ENCODE data around the gene TEPSIN. TPM values are rescaled to one million over a fixed set of nuclear protein-coding genes. Genes with fewer than 3 reads are reported as not detected.

TEPSIN gene
- total RNA-seq, 1 donor, result 17.7 TPM

DNA sequence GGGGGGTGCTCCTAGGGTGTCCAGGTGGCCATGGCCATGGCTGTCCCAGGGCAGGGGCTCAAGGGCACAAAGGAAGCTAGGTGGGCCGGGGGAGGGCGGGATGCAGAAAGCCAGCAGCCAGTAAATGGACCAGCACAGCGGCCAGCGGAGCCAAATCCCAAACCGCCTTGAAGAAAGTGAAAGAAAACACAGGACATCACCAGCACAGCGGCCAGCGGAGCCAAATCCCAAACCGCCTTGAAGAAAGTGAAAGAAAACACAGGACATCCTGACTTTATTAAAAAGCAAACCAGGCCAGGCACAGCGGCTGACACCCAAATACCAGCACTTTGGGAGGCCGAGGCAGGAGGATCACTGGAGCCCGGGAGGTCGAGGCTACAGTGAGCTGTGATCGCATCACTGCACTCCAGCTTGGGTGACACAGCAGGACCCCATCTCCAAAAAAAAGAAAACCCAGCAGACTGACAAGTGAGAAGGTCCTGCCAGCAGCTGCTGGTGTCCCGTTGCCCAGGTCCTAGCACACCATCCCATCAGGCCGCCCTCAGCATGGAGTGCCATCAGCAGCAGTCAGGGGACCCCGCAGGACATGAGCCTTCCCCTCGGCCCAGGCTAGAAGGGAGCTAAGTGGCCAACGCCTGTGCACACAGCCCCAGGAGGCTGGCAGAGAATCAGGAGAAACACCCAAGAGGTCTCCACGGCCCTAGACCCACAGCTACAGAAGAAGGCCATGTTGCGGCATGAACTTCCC, 39.3 kb upstream of the TEPSIN start:
- no peak for DNase-seq (ENCODE audit: low read depth)
- TF ChIP-seq, protein P1, sequence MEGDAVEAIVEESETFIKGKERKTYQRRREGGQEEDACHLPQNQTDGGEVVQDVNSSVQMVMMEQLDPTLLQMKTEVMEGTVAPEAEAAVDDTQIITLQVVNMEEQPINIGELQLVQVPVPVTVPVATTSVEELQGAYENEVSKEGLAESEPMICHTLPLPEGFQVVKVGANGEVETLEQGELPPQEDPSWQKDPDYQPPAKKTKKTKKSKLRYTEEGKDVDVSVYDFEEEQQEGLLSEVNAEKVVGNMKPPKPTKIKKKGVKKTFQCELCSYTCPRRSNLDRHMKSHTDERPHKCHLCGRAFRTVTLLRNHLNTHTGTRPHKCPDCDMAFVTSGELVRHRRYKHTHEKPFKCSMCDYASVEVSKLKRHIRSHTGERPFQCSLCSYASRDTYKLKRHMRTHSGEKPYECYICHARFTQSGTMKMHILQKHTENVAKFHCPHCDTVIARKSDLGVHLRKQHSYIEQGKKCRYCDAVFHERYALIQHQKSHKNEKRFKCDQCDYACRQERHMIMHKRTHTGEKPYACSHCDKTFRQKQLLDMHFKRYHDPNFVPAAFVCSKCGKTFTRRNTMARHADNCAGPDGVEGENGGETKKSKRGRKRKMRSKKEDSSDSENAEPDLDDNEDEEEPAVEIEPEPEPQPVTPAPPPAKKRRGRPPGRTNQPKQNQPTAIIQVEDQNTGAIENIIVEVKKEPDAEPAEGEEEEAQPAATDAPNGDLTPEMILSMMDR (IDR thresholded peaks at IDR 0.05; ENCODE audit: insufficient read depth, low read depth, low read length), result no peak
- no peak overlapping the region for H3K4me3 ChIP-seq (ENCODE audit: low read depth, low read length)

DNA sequence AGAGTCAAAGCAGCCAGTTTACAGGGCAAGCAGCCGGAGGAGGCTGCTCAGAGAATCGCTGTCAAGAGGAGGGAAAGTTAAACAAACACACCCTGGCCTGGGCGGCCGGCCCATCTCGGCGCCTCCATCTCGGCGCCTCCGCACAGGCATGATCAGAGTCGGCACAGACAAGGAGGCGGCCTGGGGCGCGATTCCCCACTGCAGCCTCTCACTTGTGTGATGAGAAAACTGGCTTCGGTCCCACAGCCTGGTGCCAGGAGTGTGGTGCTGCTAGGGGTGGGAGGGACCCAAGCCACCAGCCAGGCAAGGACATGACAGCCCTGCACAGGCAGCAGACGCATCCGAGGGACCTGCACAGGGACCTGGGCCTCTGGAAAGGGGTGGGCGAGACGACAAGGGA, 38.6 kb upstream of the TEPSIN start:
- H3K4me3 ChIP-seq (ENCODE audit: low read depth, low read length), result no peak overlapping the region
- no peak for DNase-seq (ENCODE audit: low read depth)
- TF ChIP-seq, protein P1 (IDR thresholded peaks at IDR 0.05; ENCODE audit: insufficient read depth, low read depth, low read length), result no peak

DNA sequence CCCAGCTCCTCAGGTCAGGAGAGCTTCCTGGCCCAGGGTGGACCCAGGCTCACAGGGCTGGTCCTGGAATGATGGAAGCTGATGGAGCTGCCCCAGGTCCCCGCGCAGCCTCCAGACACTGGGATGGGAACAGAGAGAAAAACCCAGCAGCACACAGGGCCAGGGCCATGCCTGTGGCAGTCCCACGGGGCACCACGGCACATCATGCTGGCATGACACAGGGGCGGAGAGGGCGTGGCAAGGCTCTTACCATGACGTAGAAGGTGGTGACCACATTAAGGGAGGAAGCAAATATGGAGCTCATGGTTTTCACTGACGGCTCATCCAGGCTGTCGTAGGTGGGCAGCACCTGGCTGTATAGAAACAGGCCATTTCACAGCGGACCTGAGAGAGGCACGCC, 37.9 kb upstream of the TEPSIN start:
- TF ChIP-seq, protein P1 (IDR thresholded peaks at IDR 0.05; ENCODE audit: insufficient read depth, low read depth, low read length), result no peak
- no peak for DNase-seq (ENCODE audit: low read depth)
- H3K4me3 ChIP-seq (ENCODE audit: low read depth, low read length), result no peak overlapping the region

DNA sequence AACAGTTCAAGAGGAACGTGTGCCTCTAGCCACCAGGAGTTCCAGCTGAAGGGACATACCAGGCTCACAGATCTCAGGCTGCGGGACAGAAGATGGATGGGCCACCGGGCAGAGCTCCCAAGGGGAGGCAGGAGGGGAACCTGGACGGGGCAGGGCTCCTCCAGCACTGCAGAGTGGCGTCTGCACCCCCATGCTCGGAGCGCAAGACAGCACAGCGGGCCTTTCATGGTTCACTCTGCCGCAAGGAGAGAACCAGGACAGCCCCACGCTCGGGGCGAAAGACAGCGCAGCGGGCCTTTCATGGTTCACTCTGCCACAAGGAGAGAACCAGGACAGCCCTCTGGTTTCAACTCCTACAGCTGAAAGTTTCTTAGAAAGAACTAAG, 35.6 kb upstream of the TEPSIN start:
- no peak for DNase-seq (ENCODE audit: low read depth)
- TF ChIP-seq, protein P1 (IDR thresholded peaks at IDR 0.05; ENCODE audit: insufficient read depth, low read depth, low read length), result no peak
- no peak overlapping the region for H3K4me3 ChIP-seq (ENCODE audit: low read depth, low read length)

DNA sequence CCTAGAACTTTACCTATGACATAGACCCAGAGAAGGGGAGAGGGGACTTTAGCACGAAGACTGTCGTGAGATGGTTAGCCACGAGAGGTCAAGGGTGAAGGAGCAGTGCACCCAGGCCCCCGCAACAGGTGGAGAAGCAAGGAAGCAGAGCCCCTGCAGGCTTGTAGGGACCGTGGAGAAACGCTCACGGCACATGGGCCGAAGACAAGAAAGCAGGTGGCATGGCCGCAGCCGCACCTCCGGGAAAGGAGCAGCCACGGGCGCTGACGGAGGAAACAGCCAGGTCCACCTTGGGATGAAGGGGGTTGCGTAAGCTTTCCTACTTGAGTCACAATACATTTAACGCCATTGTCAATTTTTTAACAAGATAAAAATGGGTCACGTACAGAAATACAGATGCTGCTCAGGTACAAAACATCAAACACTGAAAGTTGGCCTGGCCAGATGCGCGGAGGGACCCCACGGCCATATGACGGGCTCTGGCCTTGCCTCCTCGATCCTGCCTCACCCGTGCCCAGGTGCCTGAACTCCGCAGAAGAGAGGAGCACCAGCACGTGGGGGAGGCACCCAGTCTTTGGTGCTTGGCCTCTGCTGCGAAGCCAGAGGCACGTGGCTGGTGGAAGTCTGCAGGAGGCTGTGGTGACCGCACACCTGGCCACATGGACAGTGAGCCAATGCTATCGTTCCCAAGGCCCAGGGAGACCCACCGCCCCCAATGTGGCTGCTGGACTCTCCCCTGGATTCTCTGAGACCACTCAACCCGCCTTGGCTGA, 35.0 kb upstream of the TEPSIN start:
- DNase-seq (ENCODE audit: low read depth), result no peak
- TF ChIP-seq, protein P1 (IDR thresholded peaks at IDR 0.05; ENCODE audit: insufficient read depth, low read depth, low read length), result no peak
- H3K4me3 ChIP-seq (ENCODE audit: low read depth, low read length), result no peak overlapping the region

DNA sequence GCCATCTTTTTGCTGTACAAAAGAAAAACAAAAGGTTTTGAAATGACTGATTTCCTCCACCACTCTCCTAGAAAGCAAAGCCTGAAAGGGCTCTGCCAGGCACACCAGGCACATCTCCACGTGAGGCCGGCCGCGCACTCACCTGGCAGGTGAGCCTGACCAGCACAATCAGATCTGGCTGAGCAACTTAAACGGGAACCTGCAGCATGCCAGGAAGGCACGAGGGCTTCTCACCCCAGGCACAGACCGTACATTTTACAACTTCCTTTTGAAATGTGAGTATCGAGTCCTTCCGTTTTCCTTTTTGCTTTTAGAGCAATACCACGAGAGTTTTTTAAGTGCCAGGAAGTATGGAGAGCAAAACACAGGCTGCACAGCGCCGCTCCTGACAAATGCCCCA, 33.8 kb upstream of the TEPSIN start:
- no peak overlapping the region for H3K4me3 ChIP-seq (ENCODE audit: low read depth, low read length)
- TF ChIP-seq, protein P1 (IDR thresholded peaks at IDR 0.05; ENCODE audit: insufficient read depth, low read depth, low read length), result no peak
- DNase-seq (ENCODE audit: low read depth), result no peak

Data from fibroblast of villous mesenchyme (primary cell).